Spleen (tissue), 11 donors: Measurements from ENCODE around the gene NFATC1. TPM values are rescaled to one million over a fixed set of nuclear protein-coding genes. Genes with fewer than 3 reads are reported as not detected.

Experiments used
- DNase-seq: peaks from one replicate; pipeline ENCODE4 v3.0.0-alpha.2; 2020
- H3K27ac ChIP-seq, 8 donors: fragments of 200-600 bp; sonication (generic) in 7 of 8; 1 replicate in 4 of 8; 2 replicates in 4 of 8; pipeline versions ENCODE4 v1.5.0 to v1.8.0; 2016 to 2021; ENCODE audit warnings: inconsistent platforms in 4 of 8, mild to moderate bottlenecking in 4 of 8, moderate library complexity in 1 of 8
- H3K27me3 ChIP-seq, 7 donors: fragments of 200-600 bp; sonication (generic) in 6 of 7; replicated peaks in 1 of 7; 1 replicate in 4 of 7; 2 replicates in 3 of 7; pipeline versions ENCODE4 v1.5.0 to v1.8.0; 2016 to 2021; ENCODE audit warnings: inconsistent platforms in 3 of 7, mild to moderate bottlenecking in 1 of 7
- H3K36me3 ChIP-seq, 6 donors: fragments of 200-600 bp; sonication (generic) in 5 of 6; 1 replicate in 4 of 6; 2 replicates in 2 of 6; pipeline versions ENCODE4 v1.5.0 to v1.8.0; 2016 to 2021; ENCODE audit warnings: inconsistent platforms in 2 of 6
- H3K4me1 ChIP-seq, 6 donors: fragments of 200-600 bp; sonication (generic) in 5 of 6; 1 replicate in 3 of 6; 2 replicates in 3 of 6; pipeline versions ENCODE4 v1.5.0 to v1.8.0; 2016 to 2021; ENCODE audit warnings: inconsistent platforms in 3 of 6
- H3K4me3 ChIP-seq, 8 donors: fragments of 200-600 bp; sonication (generic) in 7 of 8; 1 replicate in 4 of 8; 2 replicates in 4 of 8; pipeline versions ENCODE4 v1.5.0 to v1.8.0; 2016 to 2021; ENCODE audit warnings: inconsistent platforms in 4 of 8, mild to moderate bottlenecking in 4 of 8, moderate library complexity in 2 of 8
- H3K9me3 ChIP-seq, 8 donors: fragments of 200-600 bp; sonication (generic) in 7 of 8; 1 replicate in 4 of 8; 2 replicates in 4 of 8; pipeline versions ENCODE4 v1.5.0 to v1.8.0; 2016 to 2021; ENCODE audit warnings: inconsistent platforms in 4 of 8
- POLR2A ChIP-seq, 3 donors: fragments of 450-650 bp; IDR thresholded peaks; one replicate each; pipeline ENCODE4 v1.5.1; 2017; ENCODE audit warnings: antibody characterized with exemption in 3 of 3, mild to moderate bottlenecking in 1 of 3
- POLR2AphosphoS5 ChIP-seq, 3 donors: sonication (generic); formaldehyde crosslinking; IDR thresholded peaks; one replicate each; pipeline ENCODE4 v1.5.1; 2017; ENCODE audit warnings: antibody characterized with exemption in 3 of 3
- WGBS, 5 donors: extraction: QIAGEN DNeasy Blood & Tissue Kit in 3 of 5; methylation state at CpG; one replicate each; pipeline versions ENCODE4 v1.1.5 to v1.1.7; 2013 to 2018; 5-methylcytosine and 5-hydroxymethylcytosine counted together
- intact Hi-C: fragments of 100-400 bp; cut with DNase I; formaldehyde crosslinking; loops from one replicate; pipeline ENCODE4 v1.15.0; 2023; ENCODE audit warnings: low total_unique reads
- polyA plus RNA-seq, 3 donors: library from polyadenylated mRNA; stranded (reverse); fragments of 200-250 nt; gene quantifications; one replicate each; pipeline ENCODE4 v1.2.1, GENCODE V29; 2013
- total RNA-seq, 7 donors: library from RNA; depleted of rRNA in 3 of 7; stranded (reverse); fragments of >200 nt in 3 of 7; fragmentation: NEBNext Ultra II Directional in 4 of 7; extraction: Animal tissue kit (Norgen Biotek cat#: 25700) in 4 of 7; gene quantifications; one replicate each; pipeline versions ENCODE4 v1.1.0 to v1.2.1, GENCODE V29; 2016 to 2021
- TF ChIP-seq, protein P1 (sequence below), 11 experiments: fragments of 200-600 bp in 7 of 11; fragments of 450-650 bp in 4 of 11; sonication (generic) in 4 of 11; IDR thresholded peaks in 8 of 11; conservative IDR thresholded peaks in 3 of 11; 1 replicate in 7 of 11; 2 replicates in 4 of 11; pipeline versions ENCODE4 v1.4.0 to v1.8.0; 2016 to 2021; ENCODE audit warnings: antibody characterized with exemption in 11 of 11, inconsistent platforms in 4 of 11, mild to moderate bottlenecking in 1 of 11
- donor health status: healthy with polysubstance abuse.
- donor health status: DM: no; HTN: no; CAD: no; lungs with moderate emphysema.
- donor health status: DM: no; HTN: no; CAD: no.
- donor health status: Bipolar disorder and iron deficiency.
- donor health status: healthy.
- donor health status: DM: no; HTN: no; CAD: no.
- donor health status: DM: yes; HTN: yes; CAD: no.

NFATC1 gene
- total and polyA plus RNA-seq, 10 donors = 20.7 to 64.9 (median 47.4) TPM

DNA sequence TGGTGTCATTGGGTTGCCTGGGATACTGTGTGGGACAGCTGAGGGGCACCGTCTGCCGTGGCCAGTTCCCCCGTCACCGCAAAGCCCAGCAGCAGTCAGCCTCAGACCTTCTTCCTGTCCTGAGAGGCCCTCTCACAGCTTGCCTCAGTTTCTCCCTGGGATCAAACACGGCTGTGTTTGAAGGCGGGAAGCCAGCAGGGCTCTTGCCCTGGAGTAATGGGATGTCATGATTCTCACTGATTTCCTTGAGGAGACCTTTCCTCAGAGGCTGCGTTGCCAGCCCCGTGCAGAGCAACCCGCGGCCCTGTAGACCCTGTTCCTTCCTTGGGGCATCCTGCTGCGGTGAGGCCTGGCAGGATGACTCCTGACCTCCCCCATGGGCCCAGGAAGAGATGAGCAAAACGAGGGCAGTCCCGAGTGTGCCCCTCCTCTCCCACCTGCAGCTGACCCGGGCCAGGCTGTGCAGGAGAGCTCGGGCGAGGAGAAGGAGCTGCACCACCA is 13.9 kb upstream of the NFATC1 start:
- peaks cover 0 to 30% (median 11%) of the 10 kb centered on the region in 6 donors for H3K36me3 ChIP-seq
- peaks cover 6 to 35% (median 11%) of the 10 kb centered on the region in 6 donors for H3K4me1 ChIP-seq
- peaks cover 0 to 13% (median 0%) of the 10 kb centered on the region in 7 donors for H3K27me3 ChIP-seq
- TF ChIP-seq, protein P1, sequence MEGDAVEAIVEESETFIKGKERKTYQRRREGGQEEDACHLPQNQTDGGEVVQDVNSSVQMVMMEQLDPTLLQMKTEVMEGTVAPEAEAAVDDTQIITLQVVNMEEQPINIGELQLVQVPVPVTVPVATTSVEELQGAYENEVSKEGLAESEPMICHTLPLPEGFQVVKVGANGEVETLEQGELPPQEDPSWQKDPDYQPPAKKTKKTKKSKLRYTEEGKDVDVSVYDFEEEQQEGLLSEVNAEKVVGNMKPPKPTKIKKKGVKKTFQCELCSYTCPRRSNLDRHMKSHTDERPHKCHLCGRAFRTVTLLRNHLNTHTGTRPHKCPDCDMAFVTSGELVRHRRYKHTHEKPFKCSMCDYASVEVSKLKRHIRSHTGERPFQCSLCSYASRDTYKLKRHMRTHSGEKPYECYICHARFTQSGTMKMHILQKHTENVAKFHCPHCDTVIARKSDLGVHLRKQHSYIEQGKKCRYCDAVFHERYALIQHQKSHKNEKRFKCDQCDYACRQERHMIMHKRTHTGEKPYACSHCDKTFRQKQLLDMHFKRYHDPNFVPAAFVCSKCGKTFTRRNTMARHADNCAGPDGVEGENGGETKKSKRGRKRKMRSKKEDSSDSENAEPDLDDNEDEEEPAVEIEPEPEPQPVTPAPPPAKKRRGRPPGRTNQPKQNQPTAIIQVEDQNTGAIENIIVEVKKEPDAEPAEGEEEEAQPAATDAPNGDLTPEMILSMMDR (IDR thresholded peaks at IDR 0.05 in 8 of 11, conservative IDR thresholded peaks at IDR 0.05 in 3 of 11) = no peak
- TF ChIP-seq POLR2AphosphoS5 (IDR thresholded peaks at IDR 0.05) = peak in 1 of 3 donors; percentile 33
- H3K9me3 ChIP-seq = no peaks in the 10 kb centered on the region
- no peak overlapping the region for H3K4me3 ChIP-seq
- WGBS, 5 donors = 84 to 87% (median 84%) methylated on average over 11 to 16 of the region's 16 CpGs
- peak; percentile 67 for DNase-seq
- intact Hi-C loops = loop anchor here (2.0 to 5.0 kb wide), 2 partner anchors 150 to 263 kb away; no protein-coding TSS in a partner anchor
- H3K27ac ChIP-seq = no peak overlapping the region

DNA sequence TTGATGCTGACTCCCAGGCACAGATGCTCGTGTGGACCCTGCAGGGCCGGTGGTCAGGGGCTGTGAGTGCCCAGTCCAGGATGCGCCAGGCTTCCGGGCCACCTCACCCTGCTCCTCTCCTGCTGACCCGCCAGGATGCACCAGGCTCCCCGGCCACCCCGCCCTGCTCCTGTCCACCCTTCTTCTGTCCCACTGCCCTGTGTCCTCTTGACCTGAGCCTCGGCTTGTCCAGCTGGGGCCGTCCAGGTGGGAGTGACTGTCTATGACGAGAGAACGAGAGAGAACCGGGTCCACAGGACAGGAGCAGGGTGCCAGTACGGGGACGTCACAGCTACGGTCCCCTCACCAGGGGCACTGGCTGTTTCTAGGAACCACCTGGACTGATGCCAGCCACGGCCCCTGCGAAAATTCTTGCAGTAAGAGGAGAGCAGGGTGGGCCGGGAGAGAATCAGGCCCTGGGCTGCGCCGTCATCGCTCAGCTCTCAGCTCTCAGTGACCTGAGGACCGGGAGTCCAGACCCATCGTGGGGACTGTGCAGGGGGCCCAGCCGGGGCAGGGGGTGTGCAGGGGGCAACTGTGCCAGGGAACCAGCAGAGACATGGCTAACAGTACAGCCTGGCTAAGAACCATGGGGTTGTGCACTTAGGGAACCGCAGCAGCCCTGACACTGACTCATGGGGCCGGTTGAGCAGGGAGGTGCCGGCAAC is 12.9 kb upstream of the NFATC1 start:
- Histone ChIP-seq H3K27me3 (peaks cover 0 to 22% (median 0%) of the 10 kb centered on the region in 7 donors), H3K4me3 (no peak overlapping the region), H3K9me3 (no peaks in the 10 kb centered on the region), H3K27ac (no peak overlapping the region), H3K36me3 (peaks cover 0 to 20% (median 2%) of the 10 kb centered on the region in 6 donors), H3K4me1 (peaks cover 6 to 35% (median 11%) of the 10 kb centered on the region in 6 donors)
- TF ChIP-seq POLR2AphosphoS5 (IDR thresholded peaks at IDR 0.05) (no peak), POLR2A (IDR thresholded peaks at IDR 0.05) (no peak)
- TF ChIP-seq, protein P1 (IDR thresholded peaks at IDR 0.05 in 8 of 11, conservative IDR thresholded peaks at IDR 0.05 in 3 of 11) = no peak
- DNase-seq = peak; percentile 77
- WGBS, 5 donors = 82 to 86% (median 85%) methylated on average over 22 to 27 of the region's 27 CpGs
- intact Hi-C loops = loop anchor here (5.0 kb wide), 1 partner anchor 149 kb away; no protein-coding TSS in a partner anchor

DNA sequence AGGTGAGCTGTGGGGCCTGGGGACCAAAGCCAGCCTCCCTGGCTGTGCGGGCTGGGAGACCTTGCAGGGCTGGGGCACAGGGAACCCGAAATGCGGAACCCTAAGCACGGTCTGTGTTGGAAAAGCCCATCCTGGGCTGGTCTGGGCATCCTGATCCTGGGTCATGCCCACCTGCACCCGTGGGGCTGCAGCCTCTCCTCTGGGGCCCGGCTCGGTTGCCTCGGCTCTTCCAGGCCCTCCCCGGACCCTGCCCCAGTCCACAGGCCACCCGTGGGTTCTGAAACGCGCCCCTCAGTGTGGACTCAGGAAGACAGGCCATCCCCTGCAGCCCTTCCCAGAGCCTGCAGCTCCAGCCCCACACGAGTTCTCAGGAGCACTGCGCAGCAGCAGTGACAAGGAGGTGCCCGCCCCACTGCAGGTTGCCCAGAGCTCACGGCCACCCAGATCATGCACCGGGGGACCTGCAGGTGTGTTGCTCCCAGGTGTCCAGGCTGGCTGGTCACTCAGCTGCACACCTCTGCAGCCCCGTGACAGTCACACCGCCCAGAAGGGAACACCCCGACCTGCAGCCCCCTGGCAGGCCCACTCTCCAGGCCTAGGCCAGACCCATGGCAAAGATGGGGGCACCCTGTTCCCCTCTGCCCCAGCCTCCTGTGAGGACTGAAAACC is 12.2 kb upstream of the NFATC1 start:
- H3K9me3 ChIP-seq = no peaks in the 10 kb centered on the region
- H3K27me3 ChIP-seq = peaks cover 0 to 29% (median 0%) of the 10 kb centered on the region in 7 donors
- H3K27ac ChIP-seq = no peak overlapping the region
- TF ChIP-seq POLR2A (IDR thresholded peaks at IDR 0.05) (no peak), POLR2AphosphoS5 (IDR thresholded peaks at IDR 0.05) (peak in 2 of 3 donors; percentile 3 to 30)
- TF ChIP-seq, protein P1 (IDR thresholded peaks at IDR 0.05 in 8 of 11, conservative IDR thresholded peaks at IDR 0.05 in 3 of 11) = no peak
- intact Hi-C loops = loop anchor here (5.0 kb wide), 1 partner anchor 149 kb away; no protein-coding TSS in a partner anchor
- 80 to 96% (median 90%) methylated on average over 2 to 20 of the region's 20 CpGs for WGBS, 5 donors
- H3K36me3 ChIP-seq = peaks cover 0 to 13% (median 0%) of the 10 kb centered on the region in 6 donors
- peak; percentile 73 for DNase-seq
- peaks cover 6 to 36% (median 11%) of the 10 kb centered on the region in 6 donors for H3K4me1 ChIP-seq
- no peak overlapping the region for H3K4me3 ChIP-seq
